MM.1S (cell line): Measurements from ENCODE around the gene SLCO3A1.

Source experiments
- CTCF ChIP-seq: fragments of 300-600 bp; sonication (generic); IDR thresholded peaks from 2 replicates; pipeline ENCODE4 v1.5.1; 2016; ENCODE audit warnings: antibody characterized with exemption, low read length, mixed read lengths
- EZH2 ChIP-seq: fragments of 300-600 bp; sonication (generic); optimal IDR thresholded peaks from 2 replicates; pipeline ENCODE3; 2017; ENCODE audit warnings: low read depth, mild to moderate bottlenecking, antibody characterized with exemption, low read length, mixed read lengths
- EZH2phosphoT487 ChIP-seq: fragments of 300-600 bp; sonication (generic); IDR thresholded peaks from 2 replicates; pipeline ENCODE4 v1.6.1; 2018; ENCODE audit warnings: antibody characterized with exemption, low read length

DNA sequence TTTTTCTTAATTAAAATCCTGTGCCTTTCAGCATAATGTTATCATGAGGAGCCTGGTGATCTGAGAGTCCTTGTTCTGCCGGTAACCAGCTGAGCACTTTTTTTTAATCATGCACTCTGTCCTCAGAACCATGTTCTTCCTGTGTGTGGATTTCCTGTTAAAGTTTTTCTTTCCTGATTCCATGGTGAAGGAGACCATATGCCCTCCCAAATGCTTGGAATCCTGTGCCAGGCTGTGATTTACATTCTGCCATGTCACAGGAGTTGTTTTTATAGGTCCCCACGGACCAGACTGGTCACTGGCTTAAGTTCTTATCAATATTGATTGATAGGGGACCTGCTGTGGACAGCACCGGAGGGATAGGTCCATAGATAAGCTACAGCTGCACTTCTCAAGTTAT lies 257.8 kb downstream of the SLCO3A1 start:
- TF ChIP-seq CTCF (no peak), EZH2 (no peak), EZH2phosphoT487 (no peak)
